ENCODE data around the gene EML5. TPM values are rescaled to one million over a fixed set of nuclear protein-coding genes. Genes with fewer than 3 reads are reported as not detected.
"Not testable (repeated sequence)": the region's sequence is repeated elsewhere in the genome, so short reads cannot be mapped to it uniquely, and the experiment has no call there.

Gene EML5
- polyA plus RNA-seq, 3 donors, result 2.3 to 3.3 (median 2.9) TPM

DNA sequence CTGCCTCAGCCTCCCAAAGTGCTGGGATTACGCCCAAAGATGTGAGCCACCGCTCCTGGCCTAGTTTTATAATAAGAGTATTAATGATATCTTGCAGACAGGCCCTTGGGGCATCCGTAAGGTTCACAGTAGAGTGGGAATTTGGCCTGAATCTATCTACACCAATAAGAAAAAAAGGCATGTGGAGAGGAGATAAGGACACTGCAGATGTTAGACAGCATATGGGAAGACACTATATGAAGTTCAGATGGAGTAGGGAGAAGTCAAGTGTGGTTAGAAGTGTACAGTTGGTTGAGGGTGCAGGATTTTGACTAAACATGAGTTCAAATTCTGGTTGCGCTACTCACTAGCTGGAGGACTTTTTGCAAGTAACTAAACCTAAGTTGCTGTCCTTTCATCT is 23.2 kb upstream of the EML5 start:
- DNase-seq (ENCODE audit: extremely low read depth in 1 of 11, low read depth in 9 of 11, low spot score in 4 of 11), result no peak

DNA sequence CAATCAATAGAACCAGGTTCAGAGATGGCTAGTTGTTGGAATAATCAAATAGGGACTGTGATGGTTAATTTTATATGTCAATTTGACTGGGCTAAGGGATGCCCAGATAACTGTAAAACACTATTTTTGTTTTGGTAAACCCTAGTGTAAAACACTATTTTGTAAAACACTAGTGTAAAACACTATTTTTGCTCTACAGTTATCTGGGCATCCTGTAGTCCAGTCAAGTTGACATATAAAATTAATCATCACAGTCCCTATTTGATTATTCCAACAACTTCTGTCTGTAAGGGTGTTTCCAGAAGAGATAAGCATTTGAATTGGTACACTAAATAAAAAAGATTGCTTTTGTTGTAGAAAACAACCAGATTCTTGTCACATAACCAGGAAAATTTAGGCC is 15.6 kb upstream of the EML5 start:
- no peak for DNase-seq (ENCODE audit: extremely low read depth in 1 of 11, low read depth in 9 of 11, low spot score in 4 of 11)

GRCh38 chr14:88804477-88804876 is 11.7 kb upstream of the EML5 start:
- no peak for DNase-seq (ENCODE audit: extremely low read depth in 1 of 11, low read depth in 9 of 11, low spot score in 4 of 11)

DNA sequence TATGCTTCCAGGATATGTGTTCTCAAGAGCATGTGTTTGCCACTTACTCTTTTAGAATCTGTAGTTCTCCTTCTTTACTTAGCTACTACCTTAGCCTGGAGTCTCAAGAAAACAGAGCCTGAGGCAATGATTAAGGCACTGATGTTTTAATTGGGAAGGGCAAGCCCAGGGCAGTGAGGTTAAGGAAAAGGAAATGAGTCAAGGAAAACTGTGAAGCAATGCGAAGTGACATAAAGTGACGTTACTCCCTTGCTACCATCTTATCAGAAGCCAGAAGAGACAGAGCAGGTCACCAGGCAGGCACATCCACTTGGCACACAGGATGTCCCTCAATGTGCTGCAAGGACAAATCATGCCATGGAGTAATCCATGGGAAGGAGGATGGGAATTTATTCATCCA is 11.3 kb upstream of the EML5 start:
- DNase-seq (ENCODE audit: extremely low read depth in 1 of 11, low read depth in 9 of 11, low spot score in 4 of 11), result no peak

- no peak for DNase-seq (ENCODE audit: extremely low read depth in 1 of 11, low read depth in 9 of 11, low spot score in 4 of 11)
Observed at GRCh38 chr14:88802596-88802995, 9.8 kb upstream of the EML5 start.

GRCh38 chr14:88799522-88799921 is 6.8 kb upstream of the EML5 start:
- DNase-seq (ENCODE audit: extremely low read depth in 1 of 11, low read depth in 9 of 11, low spot score in 4 of 11), result no peak

DNA sequence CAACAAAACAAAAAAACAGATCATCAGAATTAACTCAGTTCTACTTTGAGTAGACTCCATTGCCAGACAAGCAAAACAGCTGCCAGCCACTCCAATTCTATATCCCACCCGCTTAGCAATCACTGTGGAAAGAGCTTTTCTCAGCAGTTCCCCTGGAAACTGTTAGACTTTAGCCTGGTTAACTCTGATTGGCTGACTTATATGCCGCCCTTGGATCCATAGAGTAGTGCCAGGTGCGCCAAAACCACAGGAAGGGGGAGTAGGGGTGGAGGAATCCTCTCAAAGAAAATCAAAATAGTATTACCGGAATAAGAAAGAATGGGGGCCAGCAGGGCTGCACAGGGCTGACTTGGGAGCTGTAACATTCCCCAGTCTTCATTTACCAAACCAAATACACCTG is 5.4 kb upstream of the EML5 start:
- no peak for DNase-seq (ENCODE audit: extremely low read depth in 1 of 11, low read depth in 9 of 11, low spot score in 4 of 11)

- DNase-seq (ENCODE audit: extremely low read depth in 1 of 11, low read depth in 9 of 11, low spot score in 4 of 11), result peak in 1 of 11 donors; percentile 0
Observed at GRCh38 chr14:88793259-88793625, 489 bp upstream of the EML5 start.

GRCh38 chr14:88791629-88792472 is 902 bp downstream of the EML5 start:
- DNase-seq (ENCODE audit: extremely low read depth in 1 of 11, low read depth in 9 of 11, low spot score in 4 of 11), result peak in 4 of 11 donors; percentile 1 to 8 (median 4)

GRCh38 chr14:88791252-88791621 is 1.5 kb downstream of the EML5 start:
- DNase-seq (ENCODE audit: extremely low read depth in 1 of 11, low read depth in 9 of 11, low spot score in 4 of 11), result no peak

DNA sequence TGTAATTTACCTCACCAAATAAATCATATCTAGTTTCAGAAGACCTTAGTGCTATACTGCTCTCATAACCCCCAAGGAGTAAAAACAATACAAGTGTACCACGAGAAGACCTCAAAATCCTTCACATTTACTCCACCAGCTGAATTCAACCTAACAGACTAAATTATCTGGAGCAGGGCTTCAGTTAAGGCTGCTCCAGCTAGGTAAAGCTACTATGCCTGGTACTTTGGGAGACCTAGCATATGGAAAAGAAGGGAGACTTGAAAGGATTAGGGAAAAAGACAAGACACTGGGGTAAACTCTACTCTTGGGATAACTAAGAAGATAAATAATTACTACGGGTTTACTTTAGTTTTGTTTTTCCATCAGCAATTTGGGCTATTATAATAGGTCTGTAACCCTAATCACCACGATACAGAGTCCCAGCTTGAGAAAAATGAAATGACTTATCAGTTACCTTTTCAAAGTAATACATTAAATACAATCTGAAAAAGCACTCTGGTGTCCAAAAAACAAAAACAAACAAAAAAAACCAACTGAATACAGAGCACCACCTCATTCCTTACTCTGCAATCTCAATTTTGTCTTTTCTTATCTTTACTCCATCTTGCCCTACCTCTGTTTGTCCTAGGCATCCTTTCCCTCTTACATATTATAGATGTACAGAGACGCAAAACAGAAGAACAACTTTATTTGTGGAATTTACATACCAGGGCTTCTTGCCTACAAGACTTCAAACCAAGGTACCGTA is 2.1 kb downstream of the EML5 start:
- no peak for DNase-seq (ENCODE audit: extremely low read depth in 1 of 11, low read depth in 9 of 11, low spot score in 4 of 11)

DNA sequence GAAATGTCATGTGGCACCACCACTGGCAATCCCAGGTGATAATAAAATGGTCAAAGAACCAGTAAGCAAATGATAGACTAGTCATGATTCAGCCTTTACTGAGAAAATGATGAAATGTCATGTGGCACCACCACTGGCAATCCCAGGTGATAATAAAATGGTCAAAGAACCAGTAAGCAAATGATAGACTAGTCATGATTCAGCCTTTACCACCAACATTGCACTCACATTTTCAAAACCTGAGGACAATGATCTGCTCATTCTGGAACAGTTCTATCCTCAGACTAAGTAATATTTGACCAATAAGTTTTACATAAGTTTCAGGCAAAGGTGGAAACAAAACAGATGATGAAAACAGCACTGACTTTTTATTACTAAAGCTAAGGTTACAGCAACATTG is 3.2 kb downstream of the EML5 start:
- not testable (repeated sequence) for DNase-seq (ENCODE audit: extremely low read depth in 1 of 11, low read depth in 9 of 11, low spot score in 4 of 11)

DNA sequence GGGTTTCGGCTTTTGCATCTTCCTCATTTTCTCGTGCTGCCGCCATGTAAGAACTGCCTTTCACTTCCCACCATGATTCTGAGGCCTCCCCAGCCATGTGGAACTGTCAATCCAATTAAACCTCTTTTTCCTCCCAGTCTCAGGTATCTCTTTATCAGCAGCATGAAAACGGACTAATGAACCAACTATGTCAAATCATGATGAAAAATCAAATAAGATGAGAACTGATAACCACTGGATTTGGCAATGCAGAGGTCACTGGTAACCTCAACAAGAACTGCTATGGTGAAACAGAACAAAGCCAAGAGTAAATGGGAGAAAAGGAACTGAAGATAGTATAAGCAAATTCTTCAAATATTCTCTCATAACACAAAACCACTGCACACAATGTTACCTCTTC is 6.0 kb downstream of the EML5 start:
- no peak for DNase-seq (ENCODE audit: extremely low read depth in 1 of 11, low read depth in 9 of 11, low spot score in 4 of 11)

- DNase-seq (ENCODE audit: extremely low read depth in 1 of 11, low read depth in 9 of 11, low spot score in 4 of 11), result no peak
Observed at GRCh38 chr14:88785911-88786310, 6.8 kb downstream of the EML5 start.

GRCh38 chr14:88775532-88775931 is 17.2 kb downstream of the EML5 start:
- no peak for DNase-seq (ENCODE audit: extremely low read depth in 1 of 11, low read depth in 9 of 11, low spot score in 4 of 11)

DNA sequence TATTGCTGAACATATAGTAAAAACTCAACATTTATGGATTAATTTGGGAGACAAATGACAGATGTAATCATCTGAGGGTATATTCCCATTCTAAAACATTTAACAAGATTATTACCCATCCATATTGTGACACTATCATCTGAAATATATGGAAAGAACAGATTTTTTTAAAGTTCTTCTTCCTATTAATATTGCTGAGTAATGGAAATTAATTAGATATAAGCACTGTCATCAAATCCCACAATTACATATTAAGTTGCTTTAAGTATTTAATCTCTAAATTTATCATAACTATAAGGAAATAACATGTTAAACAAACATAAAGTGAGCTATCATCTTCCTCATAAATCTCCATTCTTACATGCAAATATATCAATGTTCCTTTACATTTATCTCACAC is 22.0 kb downstream of the EML5 start:
- DNase-seq (ENCODE audit: extremely low read depth in 1 of 11, low read depth in 9 of 11, low spot score in 4 of 11), result no peak

DNA sequence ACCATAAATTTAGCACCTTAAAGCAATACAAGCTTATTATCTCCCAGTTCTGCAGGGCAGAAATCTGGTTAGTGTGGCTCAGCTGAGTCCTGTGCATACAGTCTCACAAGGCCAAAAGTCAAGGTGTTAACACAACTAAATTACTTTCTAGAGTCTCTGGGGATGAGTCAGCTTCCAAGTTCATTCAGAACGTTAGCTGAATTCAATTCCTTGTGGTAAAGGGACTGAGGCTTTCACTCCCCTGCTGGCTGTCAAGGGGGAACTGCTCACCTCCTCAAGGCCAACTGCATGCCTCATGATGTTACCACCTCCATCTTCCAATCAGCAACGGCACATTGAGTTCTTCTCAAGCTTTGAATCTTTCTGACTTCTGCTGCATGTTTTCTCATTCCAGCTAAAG is 27.6 kb downstream of the EML5 start:
- DNase-seq (ENCODE audit: extremely low read depth in 1 of 11, low read depth in 9 of 11, low spot score in 4 of 11), result no peak

DNA sequence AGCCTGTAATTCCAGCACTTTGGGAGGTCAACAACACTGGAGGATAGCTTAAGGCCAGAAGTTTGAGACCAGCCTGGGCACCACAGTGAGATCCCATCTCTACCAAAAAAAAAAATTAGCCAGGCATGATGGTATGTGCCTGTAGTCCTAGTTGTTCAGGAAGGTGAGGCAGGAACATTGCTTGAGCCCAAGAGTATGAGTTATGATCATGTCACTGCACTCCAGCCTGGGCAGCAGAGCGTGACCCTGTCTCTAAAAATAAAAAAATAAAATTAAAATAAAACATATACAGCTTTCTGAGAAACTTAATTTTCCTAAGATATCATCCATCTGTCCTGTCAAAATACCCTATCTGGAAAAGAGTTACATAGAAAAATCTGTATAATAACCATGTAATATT is 38.9 kb downstream of the EML5 start:
- no peak for DNase-seq (ENCODE audit: extremely low read depth in 1 of 11, low read depth in 9 of 11, low spot score in 4 of 11)

GRCh38 chr14:88750945-88751344 is 41.8 kb downstream of the EML5 start:
- no peak for DNase-seq (ENCODE audit: extremely low read depth in 1 of 11, low read depth in 9 of 11, low spot score in 4 of 11)

GRCh38 chr14:88750413-88750812 is 42.3 kb downstream of the EML5 start:
- no peak for DNase-seq (ENCODE audit: extremely low read depth in 1 of 11, low read depth in 9 of 11, low spot score in 4 of 11)

GRCh38 chr14:88749139-88749538 is 43.6 kb downstream of the EML5 start:
- no peak for DNase-seq (ENCODE audit: extremely low read depth in 1 of 11, low read depth in 9 of 11, low spot score in 4 of 11)
